Endothelial cell (in vitro differentiated cells): ENCODE measurements around the gene FCHSD2. TPM values are rescaled to one million over a fixed set of nuclear protein-coding genes. Genes with fewer than 3 reads are reported as not detected.

Experiments
- DNase-seq: peaks from one replicate; pipeline ENCODE4 v3.0.0; 2021; ENCODE audit warnings: low spot score
- H3K27ac Mint-ChIP-seq: one replicate; pipeline ENCODE4 v1.8.0; 2021; ENCODE audit warnings: mixed read lengths, inconsistent platforms; ENCODE audit not compliant: unreplicated experiment
- H3K27me3 Mint-ChIP-seq: one replicate; pipeline ENCODE4 v1.8.0; 2021; ENCODE audit warnings: mild to moderate bottlenecking, moderate library complexity, mixed read lengths, inconsistent platforms; ENCODE audit not compliant: unreplicated experiment
- H3K36me3 Mint-ChIP-seq: one replicate; pipeline ENCODE4 v1.8.0; 2021; ENCODE audit warnings: mild to moderate bottlenecking, low read depth, mixed read lengths, inconsistent platforms; ENCODE audit not compliant: unreplicated experiment
- H3K4me1 Mint-ChIP-seq: one replicate; pipeline ENCODE4 v1.8.0; 2021; ENCODE audit warnings: mild to moderate bottlenecking, mixed read lengths, inconsistent platforms; ENCODE audit not compliant: unreplicated experiment
- H3K4me3 Mint-ChIP-seq: one replicate; pipeline ENCODE4 v1.8.0; 2021; ENCODE audit warnings: mild to moderate bottlenecking, mixed read lengths, inconsistent platforms; ENCODE audit not compliant: unreplicated experiment
- H3K9me3 Mint-ChIP-seq: one replicate; pipeline ENCODE4 v1.8.0; 2021; ENCODE audit warnings: mixed read lengths, inconsistent platforms; ENCODE audit not compliant: unreplicated experiment
- CTCF ChIP-seq: fragments of 200-600 bp; sonication (generic); IDR thresholded peaks from one replicate; pipeline ENCODE4 v1.5.0; 2021; ENCODE audit warnings: antibody characterized with exemption; ENCODE audit not compliant: unreplicated experiment
- total RNA-seq: library from RNA; stranded (reverse); fragmentation: NEBNext Ultra II Directional; extraction: Animal tissue kit (Norgen Biotek cat#: 25700); gene quantifications from one replicate; pipeline ENCODE4 v1.2.1, GENCODE V29; 2021; ENCODE audit not compliant: unreplicated experiment

Gene FCHSD2
- total RNA-seq, 1 donor from 2014 or later, result 45.3 TPM

GRCh38 chr11:73152086-73152853, 10.2 kb upstream of the FCHSD2 start:
- no peak overlapping the region for H3K27ac Mint-ChIP-seq
- no peak for TF ChIP-seq CTCF
- peaks cover 7% of the 10 kb centered on the region for H3K27me3 Mint-ChIP-seq
- H3K4me1 Mint-ChIP-seq, result peaks cover 12% of the 10 kb centered on the region
- no peaks in the 10 kb centered on the region for H3K36me3 Mint-ChIP-seq
- no peak overlapping the region for H3K4me3 Mint-ChIP-seq
- H3K9me3 Mint-ChIP-seq, result no peaks in the 10 kb centered on the region
- no peak for DNase-seq

- Mint-ChIP-seq H3K9me3 (no peaks in the 10 kb centered on the region), H3K27ac (no peak overlapping the region), H3K36me3 (no peaks in the 10 kb centered on the region), H3K27me3 (peaks cover 7% of the 10 kb centered on the region), H3K4me1 (peaks cover 12% of the 10 kb centered on the region), H3K4me3 (no peak overlapping the region)
- DNase-seq, result no peak
- TF ChIP-seq CTCF, result no peak
Measured at GRCh38 chr11:73151416-73151815, 9.3 kb upstream of the FCHSD2 start.

- no peak for TF ChIP-seq CTCF
- Mint-ChIP-seq H3K27me3 (peaks cover 11% of the 10 kb centered on the region), H3K27ac (no peak overlapping the region), H3K36me3 (no peaks in the 10 kb centered on the region), H3K9me3 (no peaks in the 10 kb centered on the region), H3K4me3 (no peak overlapping the region), H3K4me1 (peaks cover 12% of the 10 kb centered on the region)
- DNase-seq, result no peak
Measured at GRCh38 chr11:73149105-73149504, 7.0 kb upstream of the FCHSD2 start.

DNA sequence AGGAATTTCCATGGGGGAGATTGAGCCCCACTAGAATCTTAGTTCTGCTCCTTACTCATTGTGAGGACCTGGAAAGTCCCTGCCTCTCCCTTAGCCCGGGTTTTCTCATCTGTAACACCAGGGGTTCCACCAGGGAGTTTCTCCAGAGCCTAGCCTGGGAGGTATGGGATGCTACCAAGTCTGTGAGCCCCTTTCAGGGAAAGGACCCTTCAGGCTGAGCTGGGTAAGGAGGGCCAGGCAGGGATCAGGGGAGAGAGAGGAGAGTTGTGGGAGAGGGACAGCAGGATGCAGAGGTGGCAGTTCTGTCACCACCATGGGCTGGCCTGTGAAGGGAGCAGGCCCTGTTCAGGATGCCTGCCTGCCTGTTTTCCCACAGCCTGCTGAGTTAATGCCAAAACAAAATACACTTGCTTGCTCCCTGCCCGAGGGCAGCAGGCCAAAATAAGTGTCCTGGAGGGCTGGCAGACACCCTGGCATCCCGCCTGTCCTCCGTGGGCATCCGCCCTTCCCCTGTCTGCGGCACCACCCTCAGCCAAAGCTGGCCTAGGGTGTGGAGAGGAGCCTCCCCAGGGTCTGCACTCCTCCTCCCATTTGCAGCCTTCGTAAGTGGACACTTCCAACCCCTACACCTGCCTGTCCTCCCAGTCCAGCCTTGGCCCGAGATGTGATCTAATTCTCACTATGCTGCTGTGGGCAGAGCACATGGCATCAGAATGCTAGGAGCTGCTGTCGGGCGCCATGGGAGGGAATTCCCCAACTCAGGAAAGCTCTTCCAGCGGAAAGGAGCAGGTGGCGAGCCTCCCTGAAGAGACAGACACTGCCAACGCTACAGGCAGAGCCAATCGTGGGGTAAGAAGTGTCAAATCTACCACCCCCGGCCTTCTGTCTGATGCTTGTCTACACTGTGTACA, 5.9 kb upstream of the FCHSD2 start:
- H3K36me3 Mint-ChIP-seq, result no peaks in the 10 kb centered on the region
- no peak for TF ChIP-seq CTCF
- H3K4me1 Mint-ChIP-seq, result peaks cover 20% of the 10 kb centered on the region
- peaks cover 15% of the 10 kb centered on the region for H3K27me3 Mint-ChIP-seq
- no peak overlapping the region for H3K4me3 Mint-ChIP-seq
- no peaks in the 10 kb centered on the region for H3K9me3 Mint-ChIP-seq
- DNase-seq, result no peak
- no peak overlapping the region for H3K27ac Mint-ChIP-seq
